Loucy (cell line): Measurements from ENCODE around the gene BCL11B.

Experiments
- CTCF ChIP-seq: fragments of 200-600 bp; sonication (generic); conservative IDR thresholded peaks from 2 replicates; pipeline ENCODE4 v1.5.1; 2014; ENCODE audit warnings: mild to moderate bottlenecking, antibody characterized with exemption, low read length
- EZH2phosphoT487 ChIP-seq: fragments of 200-600 bp; IDR thresholded peaks from 2 replicates; pipeline ENCODE4 v1.6.1; 2018; ENCODE audit warnings: antibody characterized with exemption, mild to moderate bottlenecking, moderate library complexity, borderline replicate concordance

- no peak for TF ChIP-seq CTCF
- TF ChIP-seq EZH2phosphoT487: no peak
Observed at GRCh38 chr14:99150236-99150635, 121.8 kb downstream of the BCL11B start.
